MCF 10A (cell line): ENCODE results near the gene C2CD4A. TPM values are rescaled to one million over a fixed set of nuclear protein-coding genes. Genes with fewer than 3 reads are reported as not detected.
A peak's percentile ranks its signal among the peaks of the same experiment; 100 is the strongest.

Experiments used
- Bru-seq: library from RNA; stranded (reverse); fragments of 400-500 nt; gene quantifications from one replicate; lab custom pipeline; 2021; lab: Mats Ljungman, UMichigan
- BruChase-seq, 2 experiments: library from RNA; stranded (reverse); fragments of 400-500 nt; gene quantifications; one replicate each; lab custom pipeline; 2021; lab: Mats Ljungman, UMichigan
- BruUV-seq: library from RNA; stranded (reverse); fragments of 400-500 nt; replicated peaks from 2 replicates; lab custom pipeline; 2021; lab: Mats Ljungman, UMichigan
- CTCF ChIA-PET: fragments of 300-600 bp; sonication (Branson Sonifier 250); formaldehyde crosslinking; extraction: SDS; loops from one replicate; lab custom pipeline; 2021; ENCODE audit warnings: antibody characterized with exemption, inconsistent platforms; lab: Yijun Ruan, JAX
- POLR2A ChIA-PET: fragments of 300-600, 350-650 bp; sonication (Branson Sonifier 250); formaldehyde crosslinking; extraction: SDS; loops from one replicate; lab custom pipeline; 2020; ENCODE audit warnings: antibody characterized with exemption, inconsistent platforms; lab: Yijun Ruan, JAX
- DNase-seq: peaks from one replicate; pipeline ENCODE4 v3.0.0-alpha.2; 2018; ENCODE audit not compliant: unreplicated experiment
- H3K27ac Mint-ChIP-seq: one replicate; pipeline ENCODE4 v1.8.0; 2022; ENCODE audit warnings: mild to moderate bottlenecking, low read depth, mixed read lengths; ENCODE audit not compliant: unreplicated experiment
- H3K27me3 Mint-ChIP-seq: one replicate; pipeline ENCODE4 v1.8.0; 2022; ENCODE audit warnings: mixed read lengths; ENCODE audit not compliant: insufficient read depth, unreplicated experiment
- H3K36me3 Mint-ChIP-seq: one replicate; pipeline ENCODE4 v1.8.0; 2022; ENCODE audit warnings: mild to moderate bottlenecking, moderate library complexity, mixed read lengths; ENCODE audit not compliant: insufficient read depth, unreplicated experiment
- H3K4me1 Mint-ChIP-seq: one replicate; pipeline ENCODE4 v1.8.0; 2022; ENCODE audit warnings: mixed read lengths; ENCODE audit not compliant: insufficient read depth, unreplicated experiment
- H3K4me3 Mint-ChIP-seq: one replicate; pipeline ENCODE4 v1.8.0; 2022; ENCODE audit warnings: mild to moderate bottlenecking, moderate library complexity, mixed read lengths; ENCODE audit not compliant: unreplicated experiment
- H3K9me3 Mint-ChIP-seq: one replicate; pipeline ENCODE4 v1.8.0; 2022; ENCODE audit warnings: mixed read lengths; ENCODE audit not compliant: unreplicated experiment
- CTCF ChIP-seq: fragments of 200-600 bp; IDR thresholded peaks from one replicate; pipeline ENCODE4 v1.8.0; 2022; ENCODE audit warnings: antibody characterized with exemption, mild to moderate bottlenecking; ENCODE audit not compliant: unreplicated experiment
- intact Hi-C: fragments of 100-400 bp; cut with micrococcal nuclease; formaldehyde crosslinking; loops from 2 replicates; pipeline ENCODE4 v1.14.1; 2022
- long read RNA-seq: library from polyadenylated mRNA; stranded (forward); transcript quantifications from one replicate; pipeline ENCODE4 v2.0.0, GENCODE V29; 2022
- total RNA-seq: library from RNA; stranded (reverse); gene quantifications from 2 replicates; pipeline ENCODE4 v1.2.3, GENCODE V29; 2022

The C2CD4A gene
- 0.16 TPM in 1 of 2 replicates, not detected in the other for total RNA-seq
- Bru-seq, nascent RNA: percentile 20 among the genes with signal in this experiment
- BruChase-seq, experiment 1, labeled RNA remaining after a 6-hour chase: percentile 13 among the genes with signal in this experiment
- BruChase-seq, experiment 2, labeled RNA remaining after a 2-hour chase: not detected
- long read RNA-seq: 0 reads

GRCh38 chr15:62066663-62067447 lies at the start of gene C2CD4A:
C2CD4A (plus strand) TSS chr15:62066977; CDS start chr15:62067614, 637 bp downstream.
- Mint-ChIP-seq H3K27me3 (peaks cover 10% of the 10 kb centered on the region), H3K27ac (no peak within 1 kb of the TSS), H3K36me3 (no peaks in the 10 kb centered on the region), H3K4me1 (peaks cover 24% of the 10 kb centered on the region), H3K4me3 (peak within 1 kb of the TSS; percentile 75), H3K9me3 (no peaks in the 10 kb centered on the region)
- no TSS peak for BruUV-seq
- no peak for TF ChIP-seq CTCF
- DNase-seq: peak; percentile 63
- ChIA-PET CTCF (interaction anchor here (0.6 kb wide), 1 partner anchor 1593 kb away, joined by 3 read pairs; no protein-coding TSS in a partner anchor), POLR2A (interaction anchor here (1.3 kb wide), 1 partner anchor 9 kb away, joined by 5 read pairs; no protein-coding TSS in a partner anchor)
- intact Hi-C loops: no loop called here

GRCh38 chr15:62020576-62021160 lies 46.1 kb upstream of the C2CD4A start:
- no TSS peak for BruUV-seq
- Mint-ChIP-seq H3K27ac (no peak overlapping the region), H3K4me3 (no peak overlapping the region), H3K4me1 (no peaks in the 10 kb centered on the region), H3K36me3 (peaks cover 37% of the 10 kb centered on the region), H3K9me3 (no peaks in the 10 kb centered on the region), H3K27me3 (no peaks in the 10 kb centered on the region)
- intact Hi-C loops: no loop called here
- CTCF ChIA-PET: no interaction called here
- no peak for DNase-seq
- POLR2A ChIA-PET: no interaction called here
- TF ChIP-seq CTCF: no peak

- ChIA-PET POLR2A (interaction anchor here (1.1 to 1.6 kb wide), 2 partner anchors 12 to 38 kb away, joined by 3 to 7 read pairs; partner anchors contain the start of gene VPS13C), CTCF (interaction anchor here (0.7 to 1.1 kb wide), 2 partner anchors 12 to 54 kb away, joined by 3 read pairs; no protein-coding TSS in a partner anchor)
- Mint-ChIP-seq H3K4me1 (no peaks in the 10 kb centered on the region), H3K4me3 (no peak overlapping the region), H3K9me3 (no peaks in the 10 kb centered on the region), H3K27me3 (no peaks in the 10 kb centered on the region), H3K27ac (no peak overlapping the region), H3K36me3 (peaks cover 41% of the 10 kb centered on the region)
- no TSS peak for BruUV-seq
- peak; percentile 14 for DNase-seq
- peak; percentile 29 for TF ChIP-seq CTCF
- intact Hi-C loops: no loop called here
These were observed 44.7 kb upstream of the C2CD4A start for GRCh38 chr15:62021991-62022600.
